Caco-2 (cell line): Measurements from ENCODE around the gene KRT80. TPM values are rescaled to one million over a fixed set of nuclear protein-coding genes. Genes with fewer than 3 reads are reported as not detected.

Source experiments
- BruUV-seq: library from RNA; stranded (reverse); fragments of 400-500 nt; replicated peaks from 2 replicates; lab custom pipeline; 2021; lab: Mats Ljungman, UMichigan
- CTCF ChIA-PET: fragments of 300-600 bp; sonication (Branson Sonifier 250); formaldehyde crosslinking; loops from one replicate; lab custom pipeline; 2022; ENCODE audit warnings: antibody characterized with exemption; lab: Charles Lee
- POLR2A ChIA-PET: fragments of 300-600 bp; sonication (Branson Sonifier 250); formaldehyde crosslinking; loops from one replicate; lab custom pipeline; 2022; ENCODE audit warnings: antibody characterized with exemption; lab: Charles Lee
- DNase-seq, 2 experiments: peaks; one replicate each; pipeline versions ENCODE4 v3.0.0 to v3.0.0-alpha.2; 2020 to 2022
- H3K27me3 ChIP-seq: replicated peaks from 2 replicates; pipeline ENCODE4 v1.6.0; 2011; ENCODE audit warnings: low read length; ENCODE audit not compliant: control insufficient read depth, insufficient read depth
- H3K36me3 ChIP-seq: 2 replicates; pipeline ENCODE4 v1.5.1; 2011; ENCODE audit warnings: low read length; ENCODE audit not compliant: control insufficient read depth, insufficient read depth
- H3K4me1 ChIP-seq: fragments of 250-450 bp; sonication (Bioruptor Pico); 2 replicates; pipeline ENCODE4 v1.5.1; 2020; ENCODE audit warnings: mild to moderate bottlenecking
- H3K4me3 ChIP-seq: 2 replicates; pipeline ENCODE4 v1.5.1; 2011; ENCODE audit warnings: low read depth, mild to moderate bottlenecking, control low read depth, low read length
- H3K9me3 ChIP-seq: fragments of 250-450 bp; sonication (Bioruptor Pico); 2 replicates; pipeline ENCODE4 v1.5.1; 2020; ENCODE audit warnings: mild to moderate bottlenecking, moderate library complexity
- H3K27ac Mint-ChIP-seq: one replicate; pipeline ENCODE4 v1.8.0; 2022; ENCODE audit warnings: mixed read lengths; ENCODE audit not compliant: unreplicated experiment
- H3K27me3 Mint-ChIP-seq: one replicate; pipeline ENCODE4 v1.8.0; 2022; ENCODE audit warnings: mixed read lengths; ENCODE audit not compliant: insufficient read depth, unreplicated experiment
- H3K36me3 Mint-ChIP-seq: one replicate; pipeline ENCODE4 v1.8.0; 2022; ENCODE audit warnings: mild to moderate bottlenecking, mixed read lengths; ENCODE audit not compliant: insufficient read depth, unreplicated experiment
- H3K4me1 Mint-ChIP-seq: one replicate; pipeline ENCODE4 v1.8.0; 2022; ENCODE audit warnings: low read depth, mixed read lengths; ENCODE audit not compliant: unreplicated experiment
- H3K4me3 Mint-ChIP-seq: one replicate; pipeline ENCODE4 v1.8.0; 2022; ENCODE audit warnings: mild to moderate bottlenecking, moderate library complexity, mixed read lengths; ENCODE audit not compliant: unreplicated experiment
- H3K9me3 Mint-ChIP-seq: one replicate; pipeline ENCODE4 v1.8.0; 2022; ENCODE audit warnings: mixed read lengths; ENCODE audit not compliant: unreplicated experiment
- intact Hi-C: fragments of 100-400 bp; cut with micrococcal nuclease; formaldehyde crosslinking; loops from one replicate; pipeline ENCODE4 v1.10.0; 2022; ENCODE audit not compliant: unreplicated experiment
- total RNA-seq: library from RNA; stranded (reverse); gene quantifications from 2 replicates; pipeline ENCODE4 v1.2.3, GENCODE V29; 2022
- TF ChIP-seq, protein P1 (sequence below), 2 experiments: fragments of 200-600 bp in 1 of 2; IDR thresholded peaks; 1 replicate in 1 of 2; 2 replicates in 1 of 2; pipeline versions ENCODE4 v1.5.1 to v1.8.0; 2011 to 2022; ENCODE audit warnings: antibody characterized with exemption in 1 of 2, control low read depth in 1 of 2, inconsistent platforms in 1 of 2, low read depth in 1 of 2, low read length in 1 of 2, mild to moderate bottlenecking in 1 of 2, moderate library complexity in 1 of 2; ENCODE audit not compliant: insufficient read depth in 1 of 2, severe bottlenecking in 1 of 2, unreplicated experiment in 1 of 2

Gene KRT80
- total RNA-seq, 1 experiment from 2014 or later = 0.29 TPM

DNA sequence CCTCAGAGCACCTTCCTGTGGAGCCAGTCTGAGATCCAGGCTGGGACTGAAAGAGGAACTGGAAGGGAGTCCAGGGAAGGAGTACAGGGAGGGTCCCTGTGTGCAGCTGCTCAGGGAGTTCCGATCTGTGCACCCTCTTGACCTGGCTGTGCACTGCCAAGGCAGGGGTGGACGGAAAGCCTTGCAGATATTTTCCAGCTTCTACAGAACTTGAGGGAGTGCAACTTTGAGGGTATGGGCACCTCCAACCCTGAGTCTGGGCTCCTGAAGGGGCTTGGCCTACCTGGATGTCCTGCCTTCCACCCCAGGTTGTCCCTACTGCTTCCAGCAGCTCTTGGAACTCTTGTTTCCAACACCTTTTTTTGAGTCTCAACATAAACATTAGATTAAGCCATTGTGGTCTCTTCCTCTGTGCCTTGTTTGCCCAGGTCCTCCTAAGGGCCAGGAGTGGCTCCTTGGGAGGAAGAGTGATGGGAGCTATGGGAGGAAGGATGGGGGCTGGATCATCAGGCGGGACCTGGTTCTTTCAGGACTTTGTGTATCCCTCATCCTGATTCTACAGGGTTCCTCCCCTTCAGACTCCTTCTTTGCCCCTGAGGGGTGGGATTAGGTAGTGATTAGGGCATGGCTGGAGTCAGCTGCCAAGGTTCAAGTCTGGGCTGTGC, 44.7 kb upstream of the KRT80 start:
- BruUV-seq = no TSS peak
- no peak overlapping the region for H3K4me3 ChIP-seq
- intact Hi-C loops = no loop called here
- no peak overlapping the region for H3K27ac Mint-ChIP-seq
- peaks cover 5% of the 10 kb centered on the region for H3K36me3 Mint-ChIP-seq
- ChIA-PET CTCF (interaction anchor here (2.0 kb wide), 1 partner anchor 43 kb away, joined by 8 read pairs; no protein-coding TSS in a partner anchor), POLR2A (no interaction called here)
- H3K36me3 ChIP-seq = no peaks in the 10 kb centered on the region
- no peaks in the 10 kb centered on the region for H3K27me3 Mint-ChIP-seq
- no peak for DNase-seq
- no peaks in the 10 kb centered on the region for H3K27me3 ChIP-seq
- H3K4me1 Mint-ChIP-seq = peaks cover 39% of the 10 kb centered on the region
- H3K4me1 ChIP-seq = peaks cover 50% of the 10 kb centered on the region
- no peaks in the 10 kb centered on the region for H3K9me3 ChIP-seq
- TF ChIP-seq, protein P1, sequence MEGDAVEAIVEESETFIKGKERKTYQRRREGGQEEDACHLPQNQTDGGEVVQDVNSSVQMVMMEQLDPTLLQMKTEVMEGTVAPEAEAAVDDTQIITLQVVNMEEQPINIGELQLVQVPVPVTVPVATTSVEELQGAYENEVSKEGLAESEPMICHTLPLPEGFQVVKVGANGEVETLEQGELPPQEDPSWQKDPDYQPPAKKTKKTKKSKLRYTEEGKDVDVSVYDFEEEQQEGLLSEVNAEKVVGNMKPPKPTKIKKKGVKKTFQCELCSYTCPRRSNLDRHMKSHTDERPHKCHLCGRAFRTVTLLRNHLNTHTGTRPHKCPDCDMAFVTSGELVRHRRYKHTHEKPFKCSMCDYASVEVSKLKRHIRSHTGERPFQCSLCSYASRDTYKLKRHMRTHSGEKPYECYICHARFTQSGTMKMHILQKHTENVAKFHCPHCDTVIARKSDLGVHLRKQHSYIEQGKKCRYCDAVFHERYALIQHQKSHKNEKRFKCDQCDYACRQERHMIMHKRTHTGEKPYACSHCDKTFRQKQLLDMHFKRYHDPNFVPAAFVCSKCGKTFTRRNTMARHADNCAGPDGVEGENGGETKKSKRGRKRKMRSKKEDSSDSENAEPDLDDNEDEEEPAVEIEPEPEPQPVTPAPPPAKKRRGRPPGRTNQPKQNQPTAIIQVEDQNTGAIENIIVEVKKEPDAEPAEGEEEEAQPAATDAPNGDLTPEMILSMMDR (IDR thresholded peaks at IDR 0.05; ENCODE audit: insufficient read depth in 1 of 2, low read depth in 1 of 2, low read length in 1 of 2, severe bottlenecking in 1 of 2, unreplicated experiment in 1 of 2) = no peak
- no peak overlapping the region for H3K4me3 Mint-ChIP-seq
- no peaks in the 10 kb centered on the region for H3K9me3 Mint-ChIP-seq

DNA sequence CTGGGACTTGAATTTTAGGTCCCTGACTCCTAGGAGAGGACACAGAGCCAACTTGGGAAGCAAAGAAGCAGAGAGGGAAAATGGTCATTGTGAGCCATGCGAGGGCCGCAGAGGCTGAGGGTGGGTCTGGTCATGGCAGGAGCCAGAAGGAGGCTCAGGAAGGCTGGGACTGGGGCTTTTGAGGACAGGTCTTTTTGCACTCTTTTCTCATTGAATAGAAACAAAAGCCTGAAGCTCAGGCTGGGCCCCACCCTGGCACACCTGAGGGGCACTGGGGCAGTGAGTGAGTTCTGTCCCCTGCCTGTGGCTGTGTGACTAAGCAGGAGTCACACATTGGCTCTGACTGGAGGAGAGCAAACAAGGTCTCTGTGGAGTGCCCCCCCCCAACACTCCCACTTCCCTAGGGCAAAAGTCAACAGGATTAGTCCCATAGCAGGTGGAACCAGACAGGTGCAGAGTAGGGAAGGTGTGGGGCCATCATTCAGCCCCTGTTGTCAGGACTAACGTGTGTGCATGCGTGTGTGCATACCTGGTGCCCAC, 44.1 kb upstream of the KRT80 start:
- Histone ChIP-seq H3K4me3 (no peak overlapping the region), H3K27me3 (no peaks in the 10 kb centered on the region), H3K36me3 (no peaks in the 10 kb centered on the region), H3K9me3 (no peaks in the 10 kb centered on the region), H3K4me1 (peaks cover 56% of the 10 kb centered on the region)
- H3K27ac Mint-ChIP-seq = peak overlapping the region; percentile 43
- ChIA-PET POLR2A (no interaction called here), CTCF (interaction anchor here (2.0 kb wide), 1 partner anchor 43 kb away, joined by 8 read pairs; no protein-coding TSS in a partner anchor)
- H3K36me3 Mint-ChIP-seq = peaks cover 5% of the 10 kb centered on the region
- intact Hi-C loops = no loop called here
- peak; percentile 65 to 80 for DNase-seq
- no TSS peak for BruUV-seq
- H3K9me3 Mint-ChIP-seq = no peaks in the 10 kb centered on the region
- no peaks in the 10 kb centered on the region for H3K27me3 Mint-ChIP-seq
- H3K4me3 Mint-ChIP-seq = no peak overlapping the region
- TF ChIP-seq, protein P1 (IDR thresholded peaks at IDR 0.05; ENCODE audit: insufficient read depth in 1 of 2, low read depth in 1 of 2, low read length in 1 of 2, severe bottlenecking in 1 of 2, unreplicated experiment in 1 of 2) = no peak
- peaks cover 45% of the 10 kb centered on the region for H3K4me1 Mint-ChIP-seq

DNA sequence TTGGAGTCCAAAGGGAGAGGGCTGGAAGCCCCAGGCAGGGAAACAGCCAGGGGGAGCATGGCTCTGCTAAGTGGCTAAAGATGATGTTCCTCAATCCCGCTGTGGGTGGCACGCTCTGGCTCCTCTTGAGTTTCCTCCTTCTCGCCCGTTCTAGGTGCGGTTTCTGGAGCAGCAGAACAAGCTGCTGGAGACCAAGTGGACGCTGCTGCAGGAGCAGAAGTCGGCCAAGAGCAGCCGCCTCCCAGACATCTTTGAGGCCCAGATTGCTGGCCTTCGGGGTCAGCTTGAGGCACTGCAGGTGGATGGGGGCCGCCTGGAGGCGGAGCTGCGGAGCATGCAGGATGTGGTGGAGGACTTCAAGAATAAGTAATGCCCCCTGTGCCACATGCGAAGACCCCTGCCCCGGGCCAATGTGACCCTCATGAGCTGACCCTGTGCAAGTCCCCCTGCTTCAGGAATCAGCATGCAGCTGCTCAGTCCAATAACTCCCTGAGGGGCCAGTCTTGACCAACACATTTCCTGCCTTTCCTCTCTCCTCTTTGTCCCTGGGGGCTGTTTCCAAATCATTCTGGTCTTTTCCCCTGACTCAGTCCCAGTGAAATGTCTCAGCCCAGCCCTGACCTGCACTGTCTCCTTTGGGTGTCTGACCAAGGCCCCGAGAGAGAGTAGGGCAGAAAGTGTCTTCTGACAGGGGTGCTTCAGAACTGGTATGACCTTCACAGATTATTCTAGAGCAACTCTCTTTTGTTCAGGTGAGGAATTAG, 43.4 kb upstream of the KRT80 start:
- POLR2A ChIA-PET = no interaction called here
- H3K27me3 Mint-ChIP-seq = no peaks in the 10 kb centered on the region
- Histone ChIP-seq H3K27me3 (no peaks in the 10 kb centered on the region), H3K9me3 (no peaks in the 10 kb centered on the region), H3K36me3 (no peaks in the 10 kb centered on the region), H3K4me3 (no peak overlapping the region), H3K4me1 (peaks cover 62% of the 10 kb centered on the region)
- TF ChIP-seq, protein P1 (IDR thresholded peaks at IDR 0.05; ENCODE audit: insufficient read depth in 1 of 2, low read depth in 1 of 2, low read length in 1 of 2, severe bottlenecking in 1 of 2, unreplicated experiment in 1 of 2) = no peak
- no peak for DNase-seq
- H3K27ac Mint-ChIP-seq = peak overlapping the region; percentile 61
- H3K9me3 Mint-ChIP-seq = no peaks in the 10 kb centered on the region
- no TSS peak for BruUV-seq
- CTCF ChIA-PET = interaction anchor here (2.0 kb wide), 1 partner anchor 44 kb away, joined by 8 read pairs; no protein-coding TSS in a partner anchor
- intact Hi-C loops = no loop called here
- peaks cover 52% of the 10 kb centered on the region for H3K4me1 Mint-ChIP-seq
- peak overlapping the region; percentile 31 for H3K4me3 Mint-ChIP-seq
- peaks cover 5% of the 10 kb centered on the region for H3K36me3 Mint-ChIP-seq
